NOMO-1 treated with dmso at 0.1 percent for 144 hours (cell line): ENCODE measurements around the gene TOP3B.
A peak's percentile ranks its signal among the peaks of the same experiment; 100 is the strongest.

Experiments
- DNase-seq: peaks from one replicate; lab custom pipeline; 2025; ENCODE audit not compliant: unreplicated experiment; lab: John Stamatoyannopoulos, UW

TOP3B gene

DNA sequence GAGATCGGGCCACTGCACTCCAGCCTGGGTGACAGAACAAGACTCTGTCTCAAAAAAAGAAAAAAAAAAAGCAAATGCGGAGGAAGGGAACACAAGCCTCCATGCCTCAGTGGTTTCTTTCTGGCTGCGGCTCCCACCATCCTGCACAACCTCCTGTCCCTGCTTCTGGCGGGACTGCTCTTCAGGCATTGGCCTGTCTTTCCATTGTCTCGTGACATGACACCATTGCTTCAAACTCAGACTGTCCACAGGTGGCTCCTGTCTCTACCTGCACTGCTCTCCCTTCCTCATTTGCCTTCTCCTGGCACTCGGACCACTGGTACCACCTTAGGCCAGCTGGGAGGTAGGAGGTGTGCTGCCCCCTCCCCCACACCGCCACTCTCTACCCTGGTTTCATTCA is 19.3 kb downstream of the TOP3B start:
- no peak for DNase-seq

DNA sequence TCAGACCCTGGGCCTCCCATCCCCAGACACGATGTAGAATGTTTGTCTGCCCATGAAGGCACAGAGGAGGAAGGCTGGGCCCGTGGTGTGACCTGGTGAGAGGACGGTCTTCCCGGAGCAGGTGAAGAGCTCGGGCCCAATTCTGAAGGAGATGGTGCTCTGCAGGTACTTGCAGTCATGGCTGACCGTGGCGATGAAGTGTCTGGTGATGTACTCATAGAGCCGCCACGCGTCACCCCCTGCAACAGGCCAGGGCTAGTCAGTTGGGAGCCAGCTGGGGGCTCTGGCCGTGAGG is 20.0 kb downstream of the TOP3B start:
- no peak for DNase-seq

DNA sequence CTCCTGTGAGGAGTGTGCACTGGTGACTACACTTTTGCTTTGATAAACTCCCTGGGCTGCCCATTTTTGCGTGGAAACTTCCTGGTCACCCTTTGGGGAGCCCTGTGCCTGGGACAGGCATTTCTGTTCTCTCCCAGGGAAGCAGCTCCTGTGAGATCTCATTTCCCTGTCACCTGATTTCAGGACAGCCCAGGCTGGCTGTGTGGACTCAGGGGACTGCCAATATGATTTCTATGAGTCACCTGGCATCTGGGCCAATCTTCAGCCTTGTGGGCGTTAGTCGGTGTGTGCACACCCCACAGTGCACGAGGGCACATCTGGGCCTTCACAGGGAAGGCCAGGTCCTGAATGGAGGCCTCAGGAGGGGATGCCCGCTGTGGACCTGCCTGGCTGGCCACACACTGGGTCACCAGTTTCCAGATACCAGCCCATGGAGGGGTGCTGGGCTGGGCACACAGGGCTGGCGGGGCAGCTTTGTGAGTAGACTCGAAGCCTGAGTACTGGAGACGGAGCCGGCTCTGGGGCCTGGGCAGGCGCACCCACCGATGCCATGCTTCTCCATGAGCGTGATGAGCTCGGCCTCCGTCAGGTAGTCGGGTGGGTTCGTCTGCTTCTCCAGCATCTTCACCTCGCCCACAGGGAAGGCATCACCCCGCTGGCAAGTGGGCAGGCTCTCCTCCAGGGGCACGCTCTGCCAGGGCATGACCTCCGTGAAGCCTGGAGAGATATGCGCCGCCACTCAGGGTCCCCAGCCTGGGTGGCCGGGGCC is 20.5 kb downstream of the TOP3B start:
- no peak for DNase-seq

DNA sequence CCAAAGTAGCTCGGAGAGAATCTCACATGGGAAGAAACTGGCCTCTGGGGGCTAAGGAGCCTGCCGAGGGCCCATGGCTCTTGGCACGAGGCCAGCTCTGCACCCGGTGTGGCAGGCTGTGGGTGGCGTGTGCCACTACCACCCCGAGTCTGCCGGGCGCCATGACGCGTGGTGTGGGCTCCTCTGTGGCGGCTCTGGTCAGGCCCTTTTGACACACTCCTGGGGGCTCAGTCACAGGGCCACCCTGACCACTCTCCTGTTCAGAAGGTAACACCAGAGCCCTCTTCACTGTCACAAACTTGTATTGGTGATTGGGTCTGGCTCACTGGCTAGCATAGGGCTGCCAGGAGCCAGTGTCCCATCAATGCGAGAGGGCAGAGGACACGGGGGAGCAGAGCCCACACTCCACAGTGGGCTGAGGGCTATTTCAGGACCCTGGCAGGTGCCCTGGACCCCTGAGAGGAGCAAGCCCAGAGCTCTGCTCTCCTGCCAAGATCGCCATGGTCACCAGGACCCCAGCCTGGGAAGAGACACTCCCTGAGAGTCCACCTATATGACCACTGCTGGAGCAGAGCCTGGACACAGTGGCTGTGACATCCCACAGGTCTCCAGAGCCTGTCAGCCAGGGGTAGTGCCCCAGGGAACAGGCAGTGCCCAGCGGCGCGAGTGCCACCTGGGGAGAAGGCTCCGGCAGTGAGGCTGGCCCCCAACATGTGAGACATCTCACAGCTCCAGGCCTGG is 21.3 kb downstream of the TOP3B start:
- DNase-seq: no peak

DNA sequence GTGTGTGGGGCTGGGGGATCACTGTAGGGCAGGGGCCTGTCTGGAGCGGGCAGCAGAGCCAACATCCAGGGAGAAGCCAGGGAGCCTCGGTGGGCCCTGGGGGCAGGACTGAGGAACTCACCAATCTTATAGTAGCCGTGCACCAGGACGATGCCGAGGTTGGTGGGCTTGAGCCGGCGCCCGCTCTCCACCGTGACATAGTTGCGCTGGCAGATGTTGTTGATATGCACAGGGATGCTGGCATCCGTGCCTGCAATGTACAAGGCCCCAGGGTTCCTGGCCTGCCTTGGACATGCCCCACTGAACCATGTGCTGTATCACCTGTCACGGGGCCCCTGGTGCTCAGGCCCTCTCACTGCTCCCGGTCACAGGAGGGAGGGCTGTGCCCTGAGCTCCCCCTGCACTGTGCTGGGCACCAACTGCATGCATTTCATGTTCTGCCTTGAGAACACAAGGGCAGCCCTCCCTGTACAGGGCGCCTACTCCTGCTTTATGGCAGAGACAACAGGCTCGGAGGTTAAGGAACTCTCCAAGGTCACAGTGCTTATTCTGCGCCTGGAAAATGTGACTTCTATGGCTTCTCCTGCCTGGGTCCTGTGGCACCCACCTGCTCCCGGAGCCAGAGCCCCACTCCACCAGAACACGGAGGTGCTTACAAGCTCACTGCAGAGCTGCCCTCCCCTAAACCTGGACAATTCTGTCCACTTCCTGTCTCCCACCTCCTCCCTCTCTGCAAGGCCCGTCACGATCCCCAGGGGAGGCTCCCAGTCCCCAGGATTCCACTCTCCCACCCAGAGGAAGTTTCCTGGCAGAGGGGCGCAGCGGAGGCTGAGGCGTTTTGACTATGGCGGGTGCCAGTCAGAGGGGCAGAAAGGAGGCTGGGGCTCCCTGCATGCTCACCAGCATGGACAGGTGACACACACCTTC is 22.1 kb downstream of the TOP3B start:
- no peak for DNase-seq

DNA sequence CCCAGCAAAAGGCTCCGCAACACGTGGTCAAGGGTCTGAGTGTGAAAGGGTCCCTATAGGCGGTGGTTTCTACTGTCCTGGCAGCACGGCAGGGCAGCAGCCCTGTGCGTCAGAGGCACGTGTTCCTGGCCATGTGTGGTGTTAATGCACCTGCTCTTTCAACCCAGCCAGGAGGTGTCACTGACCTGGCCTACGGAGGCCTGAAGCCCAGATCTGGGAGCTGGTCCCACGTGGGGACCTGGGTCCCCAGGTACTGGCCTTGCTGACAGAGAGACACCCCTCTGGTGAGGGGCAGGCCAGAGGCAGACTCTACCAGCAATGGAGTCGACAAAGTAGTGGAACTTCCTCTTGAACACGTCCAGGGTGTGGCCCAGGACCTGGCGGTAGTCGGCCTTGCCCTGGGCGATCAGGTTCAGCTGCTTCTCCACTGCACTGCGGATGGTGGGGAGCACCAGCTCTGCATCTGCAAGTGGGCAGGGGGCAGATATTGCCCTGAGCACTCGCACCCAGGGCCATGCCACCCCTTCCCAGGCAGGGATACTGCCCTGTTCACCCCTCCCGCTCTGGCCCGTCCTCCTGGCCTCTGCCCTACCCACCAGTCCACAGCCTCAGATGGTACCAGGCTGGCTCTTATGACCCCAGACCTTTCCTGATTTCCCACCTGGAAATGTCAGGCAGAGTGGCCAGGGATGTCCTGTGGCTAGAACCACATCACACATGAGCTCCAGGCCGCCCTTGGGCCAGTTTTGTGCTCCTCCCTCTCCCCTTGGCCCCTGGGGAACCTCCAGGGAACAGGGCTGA is 23.1 kb downstream of the TOP3B start:
- DNase-seq: no peak

DNA sequence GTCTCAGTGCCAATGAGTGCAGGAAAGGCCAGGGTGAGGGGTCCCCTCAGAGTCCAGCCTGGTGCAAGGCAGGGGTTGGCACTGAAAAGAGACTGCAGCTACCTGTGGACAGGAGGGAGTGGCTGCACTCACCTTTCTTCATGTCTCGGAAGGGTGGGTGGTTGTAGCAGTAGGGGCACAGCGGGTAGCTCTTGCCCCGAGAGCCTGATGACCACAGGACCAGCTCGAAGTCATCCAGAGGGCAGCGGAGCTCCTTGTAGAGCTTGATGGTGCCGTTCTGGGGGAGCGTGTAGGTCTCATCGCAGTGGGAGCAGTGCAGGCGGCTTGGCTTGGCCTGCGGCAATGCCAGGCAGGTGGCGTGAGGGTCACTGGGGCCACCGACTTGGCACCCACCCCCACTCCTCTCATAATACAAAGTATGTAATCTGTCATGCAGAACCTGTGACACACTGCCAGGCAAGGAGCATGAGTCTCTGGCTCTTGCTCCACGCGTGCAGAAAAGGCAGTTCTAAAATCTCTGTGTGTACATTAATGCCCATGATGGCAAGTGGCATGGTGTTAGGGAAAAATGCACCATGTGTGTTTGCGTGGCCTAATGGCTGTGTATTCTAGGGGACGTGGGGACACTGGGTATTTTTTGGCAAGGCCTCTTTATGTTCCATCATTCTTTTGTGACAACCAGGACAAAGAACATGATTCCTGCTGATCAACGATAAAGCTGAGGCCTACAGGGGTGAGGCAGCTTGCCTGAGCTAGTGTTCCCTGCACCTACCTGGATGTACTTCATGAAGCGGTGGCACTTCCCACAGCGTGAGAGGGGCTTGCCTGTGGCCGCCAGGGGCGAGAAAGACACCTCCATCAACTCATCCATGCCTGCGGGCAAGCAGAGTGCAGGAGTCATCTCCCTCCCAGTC is 24.0 kb downstream of the TOP3B start:
- no peak for DNase-seq

- DNase-seq: peak; percentile 77
These were observed 29.7 kb downstream of the TOP3B start, which contains the start of gene PPM1F for GRCh38 chr22:21952586-21953571. TSS of gene PPM1F (minus strand) at chr22:21952848. CDS start at chr22:21946048, 6,800 bp downstream.

GRCh38 chr22:21951931-21952465 is 30.6 kb downstream of the TOP3B start:
- DNase-seq: peak; percentile 6

GRCh38 chr22:21951062-21951461 is 31.5 kb downstream of the TOP3B start:
- DNase-seq: no peak

DNA sequence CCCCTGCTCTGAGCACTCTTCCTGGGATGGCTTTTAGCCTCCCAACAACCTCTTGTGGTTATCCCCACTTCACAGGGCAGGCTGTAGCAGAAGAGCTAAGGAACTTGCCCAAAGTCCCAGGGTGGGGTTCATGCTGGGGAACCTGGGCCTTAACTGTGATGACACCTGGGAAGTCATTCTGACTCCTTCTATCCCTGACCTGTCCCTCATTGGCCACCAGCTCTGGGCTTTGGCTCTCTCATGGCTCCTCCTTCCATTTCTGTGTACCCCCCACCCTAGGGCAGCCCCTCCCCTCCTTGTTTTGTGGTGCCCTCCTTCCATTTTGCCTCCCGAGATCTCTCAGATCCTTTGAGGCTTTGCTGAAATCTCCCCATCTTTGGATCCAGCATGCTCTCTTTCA is 32.6 kb downstream of the TOP3B start:
- no peak for DNase-seq

GRCh38 chr22:21949569-21949918 is 33.0 kb downstream of the TOP3B start:
- no peak for DNase-seq

DNA sequence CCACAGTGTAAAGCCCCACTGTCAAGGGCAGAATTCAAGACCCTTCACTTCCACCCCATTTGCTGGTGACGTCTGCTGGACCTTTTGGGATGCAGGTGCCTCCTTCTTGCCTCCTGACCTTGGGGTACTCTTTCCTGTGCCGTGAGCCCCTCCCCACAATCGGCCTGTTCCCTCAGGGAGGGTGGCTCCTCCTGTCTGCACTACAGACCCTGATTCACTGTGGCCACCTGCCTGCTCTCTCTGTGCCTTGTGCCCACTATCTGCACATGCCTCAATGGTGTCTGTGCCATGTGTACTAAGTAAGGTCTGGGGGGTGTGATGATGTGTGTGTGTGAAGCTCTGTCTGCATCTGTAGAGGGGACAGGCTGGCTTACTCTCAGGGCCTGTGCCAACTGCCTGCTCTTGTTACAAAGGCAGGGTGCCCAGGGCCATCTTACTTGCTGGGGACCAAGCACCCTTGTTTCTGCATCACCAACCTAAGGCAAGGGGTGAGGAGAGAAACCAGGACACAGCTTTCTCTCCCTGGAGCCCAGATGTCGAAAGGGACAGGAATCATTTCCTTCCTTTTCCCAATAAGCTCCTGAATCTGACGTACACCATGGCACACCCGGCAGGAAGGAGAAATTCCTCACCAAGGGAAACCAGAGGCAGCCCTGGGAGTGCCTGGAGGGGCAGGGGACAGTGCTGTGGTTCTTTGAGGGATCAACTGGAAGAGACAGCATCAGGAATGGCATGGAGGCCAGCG is 33.6 kb downstream of the TOP3B start:
- DNase-seq: no peak

DNA sequence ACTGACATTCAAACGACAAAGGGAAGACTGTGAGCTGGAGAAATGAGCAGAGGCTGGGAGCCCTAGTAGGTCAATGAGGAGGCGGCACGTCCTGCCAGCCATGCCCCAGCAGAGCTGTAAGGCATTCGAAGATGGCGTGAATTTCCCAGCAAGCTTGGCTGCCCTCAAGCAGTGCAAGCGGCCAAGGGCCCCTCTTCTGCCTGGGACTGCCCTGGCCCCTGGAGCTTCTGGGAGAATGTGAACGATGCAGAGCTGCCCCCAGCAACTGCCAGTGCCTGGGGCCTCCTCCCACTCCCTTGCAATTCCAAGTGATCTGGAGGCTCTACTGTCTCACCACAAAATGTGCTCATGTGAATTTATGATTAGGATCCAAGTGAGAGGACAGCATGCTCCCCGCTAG is 34.2 kb downstream of the TOP3B start:
- no peak for DNase-seq

- DNase-seq: no peak
These were observed 35.3 kb downstream of the TOP3B start for GRCh38 chr22:21947040-21948014.

DNA sequence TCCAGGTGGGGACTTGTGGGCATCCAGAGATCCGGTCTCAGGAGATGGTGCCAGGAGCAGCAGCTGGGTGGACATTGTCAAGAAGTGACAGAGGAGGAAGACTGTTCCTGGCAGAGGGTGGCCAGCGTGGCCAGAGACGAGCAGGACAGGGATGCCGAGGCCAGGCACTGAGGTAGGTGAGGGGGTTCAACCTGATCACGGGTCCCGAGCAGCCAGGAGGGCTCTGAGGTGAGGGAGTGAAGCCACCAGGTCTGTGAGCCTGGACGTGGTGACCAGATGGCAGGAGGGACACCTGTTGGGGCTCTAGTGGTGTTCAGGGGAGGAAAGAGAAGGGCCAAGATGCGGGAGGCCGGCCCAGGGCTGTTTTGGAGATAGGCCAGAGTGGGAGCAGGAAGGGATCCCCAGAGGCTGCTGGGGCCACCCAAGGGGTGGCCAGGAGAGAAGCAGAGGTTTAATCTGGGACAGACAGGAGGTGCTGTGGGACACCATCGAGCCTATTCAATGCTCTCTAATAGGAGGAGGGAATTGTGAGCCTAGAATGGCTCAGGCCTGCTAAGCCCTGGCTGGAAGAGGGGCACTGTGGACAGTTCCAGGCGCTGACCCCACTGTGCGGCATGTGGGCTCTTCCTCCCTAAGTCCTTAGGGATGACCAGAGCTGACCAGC is 36.2 kb downstream of the TOP3B start:
- DNase-seq: no peak
